Rectal smooth muscle tissue (tissue), 1 donor: ENCODE data around the gene EPS8L2.

Experiments used
- H3K27ac ChIP-seq: one replicate; pipeline ENCODE4 v1.7.0; 2013; ENCODE audit warnings: low read depth, low read length, inconsistent platforms
- H3K27me3 ChIP-seq: one replicate; pipeline ENCODE4 v1.7.0; 2013; ENCODE audit warnings: low read length; ENCODE audit not compliant: control insufficient read depth, insufficient read depth
- H3K36me3 ChIP-seq: one replicate; pipeline ENCODE4 v1.7.0; 2013; ENCODE audit warnings: low read length; ENCODE audit not compliant: control insufficient read depth, insufficient read depth
- H3K4me1 ChIP-seq: one replicate; pipeline ENCODE4 v1.7.0; 2013; ENCODE audit warnings: low read length; ENCODE audit not compliant: control insufficient read depth, insufficient read depth
- H3K4me3 ChIP-seq: one replicate; pipeline ENCODE4 v1.7.0; 2013; ENCODE audit warnings: low read length
- H3K9ac ChIP-seq: one replicate; pipeline ENCODE4 v1.7.0; 2013; ENCODE audit warnings: low read length

Gene EPS8L2

GRCh38 chr11:772429-773390 lies 66.7 kb downstream of the EPS8L2 start:
- Histone ChIP-seq H3K4me3 (no peak overlapping the region), H3K36me3 (peaks cover 13% of the 10 kb centered on the region), H3K27ac (no peak overlapping the region), H3K4me1 (peaks cover 2% of the 10 kb centered on the region), H3K27me3 (no peaks in the 10 kb centered on the region), H3K9ac (no peak overlapping the region)

GRCh38 chr11:773425-773824 lies 67.4 kb downstream of the EPS8L2 start:
- Histone ChIP-seq H3K36me3 (peaks cover 13% of the 10 kb centered on the region), H3K4me1 (peaks cover 2% of the 10 kb centered on the region), H3K9ac (no peak overlapping the region), H3K27ac (no peak overlapping the region), H3K27me3 (no peaks in the 10 kb centered on the region), H3K4me3 (no peak overlapping the region)

DNA sequence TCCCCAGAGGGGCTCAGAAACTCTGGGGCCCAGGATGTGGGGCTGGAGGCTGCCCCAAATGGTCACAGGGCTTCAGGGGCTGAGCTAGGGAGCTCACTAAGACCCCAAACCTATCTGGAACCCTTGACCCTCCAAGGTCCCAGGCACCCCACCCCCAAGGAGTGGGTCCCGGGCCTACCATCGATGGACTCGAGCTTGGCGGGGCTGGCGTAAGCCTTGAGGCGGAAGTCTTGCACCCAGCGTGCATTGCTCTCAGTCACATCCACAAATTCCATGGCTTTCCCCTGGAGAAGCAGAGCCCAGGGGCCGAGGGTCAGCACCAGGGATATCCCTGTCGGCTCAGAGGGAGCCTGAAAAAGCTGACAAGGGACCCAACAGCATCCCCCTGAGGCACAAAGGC lies 67.8 kb downstream of the EPS8L2 start:
- Histone ChIP-seq H3K9ac (no peak overlapping the region), H3K4me1 (peaks cover 2% of the 10 kb centered on the region), H3K4me3 (no peak overlapping the region), H3K36me3 (peaks cover 13% of the 10 kb centered on the region), H3K27ac (no peak overlapping the region), H3K27me3 (no peaks in the 10 kb centered on the region)

GRCh38 chr11:774873-775592 lies 69.0 kb downstream of the EPS8L2 start:
- H3K27ac ChIP-seq = no peak overlapping the region
- no peak overlapping the region for H3K9ac ChIP-seq
- H3K4me3 ChIP-seq = no peak overlapping the region
- peaks cover 2% of the 10 kb centered on the region for H3K4me1 ChIP-seq
- H3K27me3 ChIP-seq = no peaks in the 10 kb centered on the region
- peaks cover 10% of the 10 kb centered on the region for H3K36me3 ChIP-seq

GRCh38 chr11:776263-776560 lies 70.2 kb downstream of the EPS8L2 start:
- Histone ChIP-seq H3K36me3 (peaks cover 4% of the 10 kb centered on the region), H3K27ac (no peak overlapping the region), H3K4me1 (peaks cover 2% of the 10 kb centered on the region), H3K9ac (peak overlapping the region; percentile 53), H3K27me3 (no peaks in the 10 kb centered on the region), H3K4me3 (peak overlapping the region; percentile 82)

- peak overlapping the region; percentile 53 for H3K9ac ChIP-seq
- H3K27ac ChIP-seq = peak overlapping the region; percentile 80
Observed at GRCh38 chr11:776561-777287, 70.7 kb downstream of the EPS8L2 start.

More at GRCh38 chr11:776561-777287, 70.7 kb downstream of the EPS8L2 start:
- no peaks in the 10 kb centered on the region for H3K27me3 ChIP-seq
- peaks cover 4% of the 10 kb centered on the region for H3K36me3 ChIP-seq
- peak overlapping the region; percentile 82 for H3K4me3 ChIP-seq
- H3K4me1 ChIP-seq = peaks cover 2% of the 10 kb centered on the region
